GM13977 (cell line): ENCODE measurements around the gene GSN.

Experiments
- DNase-seq: peaks from one replicate; pipeline ENCODE4 v3.0.0; 2012; ENCODE audit warnings: low spot score
- CTCF ChIP-seq: IDR thresholded peaks from 2 replicates; pipeline ENCODE4 v1.5.1; 2012; ENCODE audit warnings: mild to moderate bottlenecking, control low read depth; ENCODE audit not compliant: insufficient read depth; ENCODE audit errors: extremely low read depth, missing control alignments
- in situ Hi-C: fragments of 300-500 bp; cut with MboI; formaldehyde crosslinking; loops from one replicate; pipeline ENCODE4 v1.12.0; 2022; ENCODE audit warnings: low sequenced_read_pairs, low pct_unique_long_range_greater_than_20kb, mixed read lengths, inconsistent platforms; ENCODE audit not compliant: unreplicated experiment

The GSN gene

GRCh38 chr9:121296213-121297127 lies 28.5 kb downstream of the GSN start:
- in situ Hi-C loops = no loop called here
- no peak for DNase-seq
- no peak for TF ChIP-seq CTCF

GRCh38 chr9:121297389-121297788 lies 29.4 kb downstream of the GSN start:
- DNase-seq = no peak
- no peak for TF ChIP-seq CTCF
- in situ Hi-C loops = no loop called here

- in situ Hi-C loops = no loop called here
Measured at GRCh38 chr9:121298016-121298538, 30.1 kb downstream of the GSN start.

GRCh38 chr9:121298689-121299466 lies 30.9 kb downstream of the GSN start:
- TF ChIP-seq CTCF = no peak
- in situ Hi-C loops = no loop called here
- DNase-seq = no peak

More at GRCh38 chr9:121298016-121298538, 30.1 kb downstream of the GSN start:
- TF ChIP-seq CTCF = no peak
- DNase-seq = no peak

- no peak for TF ChIP-seq CTCF
- peak; percentile 72 for DNase-seq
- in situ Hi-C loops = no loop called here
Measured at GRCh38 chr9:121299467-121300282, 31.7 kb downstream of the GSN start.
